Glomerular visceral epithelial cell (primary cell): ENCODE measurements around the gene ANTKMT.
"Not testable (repeated sequence)": the region's sequence is repeated elsewhere in the genome, so short reads cannot be mapped to it uniquely, and the experiment has no call there.

Experiments used
- DNase-seq: peaks from one replicate; pipeline ENCODE4 v3.0.0-alpha.2; 2016; ENCODE audit errors: extremely low spot score

The ANTKMT gene

GRCh38 chr16:728131-728889, 7.4 kb downstream of the ANTKMT start:
- peak; percentile 78 for DNase-seq

GRCh38 chr16:728890-729744, 8.2 kb downstream of the ANTKMT start:
- DNase-seq, result no peak

- DNase-seq, result no peak
Measured at GRCh38 chr16:729768-730665, 9.1 kb downstream of the ANTKMT start.

- DNase-seq, result no peak
Measured at GRCh38 chr16:730666-731509, 9.9 kb downstream of the ANTKMT start.

GRCh38 chr16:732332-732731, 11.4 kb downstream of the ANTKMT start:
- no peak for DNase-seq

GRCh38 chr16:732936-733335, 12.0 kb downstream of the ANTKMT start:
- DNase-seq, result no peak

GRCh38 chr16:733382-734207, 12.6 kb downstream of the ANTKMT start:
- DNase-seq, result no peak

GRCh38 chr16:734208-734980, 13.4 kb downstream of the ANTKMT start:
- DNase-seq, result no peak

- DNase-seq, result no peak
Measured at GRCh38 chr16:734981-735881, 14.3 kb downstream of the ANTKMT start.

- no peak for DNase-seq
Measured at GRCh38 chr16:735982-736453, 15.1 kb downstream of the ANTKMT start.

GRCh38 chr16:736936-737481, 16.1 kb downstream of the ANTKMT start:
- no peak for DNase-seq

- DNase-seq, result no peak
Measured at GRCh38 chr16:739560-740458, 18.9 kb downstream of the ANTKMT start.

GRCh38 chr16:740459-740763, 19.5 kb downstream of the ANTKMT start:
- DNase-seq, result no peak

- peak; percentile 90 for DNase-seq
Measured at GRCh38 chr16:740764-741505, 20.0 kb downstream of the ANTKMT start, which contains the start of gene CIAO3. CIAO3 (minus strand) TSS chr16:740997; CDS start chr16:740985, 12 bp downstream.

GRCh38 chr16:741986-742629, 21.2 kb downstream of the ANTKMT start:
- DNase-seq, result no peak

- not testable (repeated sequence) for DNase-seq
Measured at GRCh38 chr16:742894-743293, 21.9 kb downstream of the ANTKMT start.
